Measurements from ENCODE around the gene ARHGEF38. TPM values are rescaled to one million over a fixed set of nuclear protein-coding genes. Genes with fewer than 3 reads are reported as not detected.

The ARHGEF38 gene
- polyA plus RNA-seq, 1 donor: 10.7 TPM

Other genes starting within 250 kb of the ARHGEF38 start
- 96.4 TPM for gene PPA2, start 78.6 kb upstream of the ARHGEF38 start, polyA plus RNA-seq
- 24.7 TPM for gene INTS12, start 156.1 kb downstream of the ARHGEF38 start, polyA plus RNA-seq
- gene GSTCD, start 156.2 kb downstream of the ARHGEF38 start, polyA plus RNA-seq: 9.8 TPM